Measurements from ENCODE around the gene RBM4B. TPM values are rescaled to one million over a fixed set of nuclear protein-coding genes. Genes with fewer than 3 reads are reported as not detected.

RBM4B gene
- total RNA-seq, 6 experiments from 2014 or later, result 17.0 to 21.1 (median 18.2) TPM

GRCh38 chr11:66628061-66628603 is 49.6 kb downstream of the RBM4B start:
- no peak overlapping the region for H3K4me3 Mint-ChIP-seq

GRCh38 chr11:66626926-66627325 is 50.8 kb downstream of the RBM4B start:
- no peak overlapping the region for H3K27ac Mint-ChIP-seq
- peaks cover 4% of the 10 kb centered on the region for H3K27me3 Mint-ChIP-seq (ENCODE audit: insufficient read depth)
- H3K4me3 Mint-ChIP-seq, result no peak overlapping the region
- no peak for DNase-seq
- TF ChIP-seq CTCF (IDR thresholded peaks at IDR 0.05), result no peak
- peaks cover 18% of the 10 kb centered on the region for H3K4me1 Mint-ChIP-seq (ENCODE audit: low read depth)
- no peaks in the 10 kb centered on the region for H3K9me3 Mint-ChIP-seq
- peaks cover 49% of the 10 kb centered on the region for H3K36me3 Mint-ChIP-seq (ENCODE audit: low read depth)

More at GRCh38 chr11:66628061-66628603, 49.6 kb downstream of the RBM4B start:
- H3K27ac Mint-ChIP-seq, result no peak overlapping the region
- no peaks in the 10 kb centered on the region for H3K9me3 Mint-ChIP-seq
- H3K27me3 Mint-ChIP-seq (ENCODE audit: insufficient read depth), result peaks cover 4% of the 10 kb centered on the region
- H3K36me3 Mint-ChIP-seq (ENCODE audit: low read depth), result peaks cover 44% of the 10 kb centered on the region
- DNase-seq, result no peak
- peaks cover 9% of the 10 kb centered on the region for H3K4me1 Mint-ChIP-seq (ENCODE audit: low read depth)
- no peak for TF ChIP-seq CTCF (IDR thresholded peaks at IDR 0.05)

- H3K27ac Mint-ChIP-seq, result no peak overlapping the region
- no peak for TF ChIP-seq CTCF (IDR thresholded peaks at IDR 0.05)
- no peaks in the 10 kb centered on the region for H3K9me3 Mint-ChIP-seq
- peaks cover 4% of the 10 kb centered on the region for H3K27me3 Mint-ChIP-seq (ENCODE audit: insufficient read depth)
- no peak overlapping the region for H3K4me3 Mint-ChIP-seq
- H3K36me3 Mint-ChIP-seq (ENCODE audit: low read depth), result peaks cover 45% of the 10 kb centered on the region
- no peak for DNase-seq
- H3K4me1 Mint-ChIP-seq (ENCODE audit: low read depth), result peaks cover 23% of the 10 kb centered on the region
Measured at GRCh38 chr11:66626382-66626781, 51.3 kb downstream of the RBM4B start.

GRCh38 chr11:66625752-66626149 is 51.9 kb downstream of the RBM4B start:
- Mint-ChIP-seq H3K27me3 (ENCODE audit: insufficient read depth) (peaks cover 4% of the 10 kb centered on the region), H3K4me1 (ENCODE audit: low read depth) (peaks cover 29% of the 10 kb centered on the region), H3K36me3 (ENCODE audit: low read depth) (peaks cover 45% of the 10 kb centered on the region), H3K9me3 (no peaks in the 10 kb centered on the region), H3K4me3 (no peak overlapping the region), H3K27ac (no peak overlapping the region)
- TF ChIP-seq CTCF (IDR thresholded peaks at IDR 0.05), result no peak
- no peak for DNase-seq

- Mint-ChIP-seq H3K4me1 (ENCODE audit: low read depth) (peaks cover 34% of the 10 kb centered on the region), H3K36me3 (ENCODE audit: low read depth) (peaks cover 43% of the 10 kb centered on the region), H3K27me3 (ENCODE audit: insufficient read depth) (peaks cover 4% of the 10 kb centered on the region), H3K9me3 (no peaks in the 10 kb centered on the region), H3K27ac (no peak overlapping the region), H3K4me3 (no peak overlapping the region)
- TF ChIP-seq CTCF (IDR thresholded peaks at IDR 0.05), result no peak
- no peak for DNase-seq
Measured at GRCh38 chr11:66625041-66625751, 52.5 kb downstream of the RBM4B start.

Measured in HFFc6 (cell line).